Measurements from ENCODE around the gene ZNF532. TPM values are rescaled to one million over a fixed set of nuclear protein-coding genes. Genes with fewer than 3 reads are reported as not detected.

ZNF532 gene
- total and polyA plus RNA-seq, 9 of the 15 experiments (the other 6 are each of a cell fraction or from before 2014, with no cell fraction given): 0.42 TPM; not detected in 8

DNA sequence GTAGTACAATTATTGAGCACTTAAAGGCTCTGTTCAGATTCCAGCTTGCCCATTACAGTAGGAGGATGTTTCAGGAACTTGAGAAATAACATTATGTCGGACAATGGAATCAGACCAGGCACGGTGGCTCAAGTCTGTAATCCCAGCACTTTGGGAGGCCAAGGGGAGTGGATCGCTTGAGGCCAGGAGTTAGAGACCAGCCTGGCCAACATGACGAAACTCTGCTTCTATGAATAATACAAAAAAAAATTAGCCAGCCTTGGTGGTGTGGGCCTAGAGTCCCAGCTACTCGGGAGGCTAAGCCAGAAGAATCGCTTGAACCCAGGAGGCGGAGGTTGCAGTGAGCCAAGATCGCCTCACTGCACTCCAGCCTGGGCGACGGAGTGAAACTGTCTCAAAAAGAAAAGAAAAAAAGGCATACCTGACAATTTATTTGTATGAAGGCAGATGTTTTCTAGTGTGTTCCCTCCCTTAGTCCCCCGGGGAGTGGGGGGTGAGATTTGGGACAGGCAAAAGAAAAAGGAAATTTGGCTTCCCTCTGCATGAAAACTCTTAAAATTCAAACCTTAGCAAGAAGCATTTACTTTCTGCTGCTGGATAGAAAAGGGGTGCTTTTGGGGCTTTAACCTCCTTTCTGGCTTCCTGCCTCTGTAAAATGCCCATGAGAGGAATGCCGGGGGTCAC, 13.7 kb upstream of the ZNF532 start (continued):
- TF ChIP-seq SMARCE1 (IDR thresholded peaks at IDR 0.05): no peak
- TF ChIP-seq SIN3B (IDR thresholded peaks at IDR 0.05; ENCODE audit: low read depth): no peak
- TF ChIP-seq, protein P1, sequence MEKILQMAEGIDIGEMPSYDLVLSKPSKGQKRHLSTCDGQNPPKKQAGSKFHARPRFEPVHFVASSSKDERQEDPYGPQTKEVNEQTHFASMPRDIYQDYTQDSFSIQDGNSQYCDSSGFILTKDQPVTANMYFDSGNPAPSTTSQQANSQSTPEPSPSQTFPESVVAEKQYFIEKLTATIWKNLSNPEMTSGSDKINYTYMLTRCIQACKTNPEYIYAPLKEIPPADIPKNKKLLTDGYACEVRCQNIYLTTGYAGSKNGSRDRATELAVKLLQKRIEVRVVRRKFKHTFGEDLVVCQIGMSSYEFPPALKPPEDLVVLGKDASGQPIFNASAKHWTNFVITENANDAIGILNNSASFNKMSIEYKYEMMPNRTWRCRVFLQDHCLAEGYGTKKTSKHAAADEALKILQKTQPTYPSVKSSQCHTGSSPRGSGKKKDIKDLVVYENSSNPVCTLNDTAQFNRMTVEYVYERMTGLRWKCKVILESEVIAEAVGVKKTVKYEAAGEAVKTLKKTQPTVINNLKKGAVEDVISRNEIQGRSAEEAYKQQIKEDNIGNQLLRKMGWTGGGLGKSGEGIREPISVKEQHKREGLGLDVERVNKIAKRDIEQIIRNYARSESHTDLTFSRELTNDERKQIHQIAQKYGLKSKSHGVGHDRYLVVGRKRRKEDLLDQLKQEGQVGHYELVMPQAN (IDR thresholded peaks at IDR 0.05; ENCODE audit: borderline replicate concordance): no peak
- TF ChIP-seq, protein P2, sequence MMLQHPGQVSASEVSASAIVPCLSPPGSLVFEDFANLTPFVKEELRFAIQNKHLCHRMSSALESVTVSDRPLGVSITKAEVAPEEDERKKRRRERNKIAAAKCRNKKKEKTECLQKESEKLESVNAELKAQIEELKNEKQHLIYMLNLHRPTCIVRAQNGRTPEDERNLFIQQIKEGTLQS (IDR thresholded peaks at IDR 0.05): no peak
- TF ChIP-seq, protein P2 (CRISPR knock-in tag; conservative IDR thresholded peaks at IDR 0.05): no peak
- TF ChIP-seq BRD9 (IDR thresholded peaks at IDR 0.05; ENCODE audit: low read depth, partially characterized antibody): no peak
- TF ChIP-seq, protein P3, sequence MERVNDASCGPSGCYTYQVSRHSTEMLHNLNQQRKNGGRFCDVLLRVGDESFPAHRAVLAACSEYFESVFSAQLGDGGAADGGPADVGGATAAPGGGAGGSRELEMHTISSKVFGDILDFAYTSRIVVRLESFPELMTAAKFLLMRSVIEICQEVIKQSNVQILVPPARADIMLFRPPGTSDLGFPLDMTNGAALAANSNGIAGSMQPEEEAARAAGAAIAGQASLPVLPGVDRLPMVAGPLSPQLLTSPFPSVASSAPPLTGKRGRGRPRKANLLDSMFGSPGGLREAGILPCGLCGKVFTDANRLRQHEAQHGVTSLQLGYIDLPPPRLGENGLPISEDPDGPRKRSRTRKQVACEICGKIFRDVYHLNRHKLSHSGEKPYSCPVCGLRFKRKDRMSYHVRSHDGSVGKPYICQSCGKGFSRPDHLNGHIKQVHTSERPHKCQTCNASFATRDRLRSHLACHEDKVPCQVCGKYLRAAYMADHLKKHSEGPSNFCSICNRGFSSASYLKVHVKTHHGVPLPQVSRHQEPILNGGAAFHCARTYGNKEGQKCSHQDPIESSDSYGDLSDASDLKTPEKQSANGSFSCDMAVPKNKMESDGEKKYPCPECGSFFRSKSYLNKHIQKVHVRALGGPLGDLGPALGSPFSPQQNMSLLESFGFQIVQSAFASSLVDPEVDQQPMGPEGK (CRISPR knock-in tag; IDR thresholded peaks at IDR 0.05; ENCODE audit: borderline replicate concordance): no peak
- TF ChIP-seq HNRNPL (IDR thresholded peaks at IDR 0.05; ENCODE audit: low read depth, low read length): no peak
